Activated CD8-positive, alpha-beta memory T cell treated with anti-CD3 and anti-CD28 coated beads for 24 hours (primary cell): ENCODE data around the gene PDE1C.

Source experiments
- DNase-seq: peaks from one replicate; pipeline ENCODE4 v3.0.0-alpha.2; 2020

Gene PDE1C

GRCh38 chr7:32074787-32075585 lies 4.8 kb upstream of the PDE1C start:
- DNase-seq: no peak

GRCh38 chr7:32073533-32073932 lies 3.3 kb upstream of the PDE1C start:
- DNase-seq: no peak

- DNase-seq: no peak
Measured at GRCh38 chr7:32072397-32072796, 2.2 kb upstream of the PDE1C start.

GRCh38 chr7:32071466-32072091 lies 1.4 kb upstream of the PDE1C start:
- no peak for DNase-seq

- no peak for DNase-seq
Measured at GRCh38 chr7:32070051-32070405, 179 bp downstream of the PDE1C start.

GRCh38 chr7:32069116-32069650 lies 1.0 kb downstream of the PDE1C start:
- no peak for DNase-seq

GRCh38 chr7:32068411-32069101 lies 1.7 kb downstream of the PDE1C start:
- no peak for DNase-seq

- no peak for DNase-seq
Measured at GRCh38 chr7:32066441-32066840, 3.8 kb downstream of the PDE1C start.

GRCh38 chr7:32063614-32064013 lies 6.6 kb downstream of the PDE1C start:
- no peak for DNase-seq

GRCh38 chr7:32062150-32062549 lies 8.1 kb downstream of the PDE1C start:
- DNase-seq: no peak

GRCh38 chr7:32061346-32061745 lies 8.9 kb downstream of the PDE1C start:
- no peak for DNase-seq

GRCh38 chr7:32059289-32060011 lies 10.8 kb downstream of the PDE1C start:
- no peak for DNase-seq

GRCh38 chr7:32058002-32058401 lies 12.2 kb downstream of the PDE1C start:
- no peak for DNase-seq

- DNase-seq: no peak
Measured at GRCh38 chr7:32056767-32057166, 13.4 kb downstream of the PDE1C start.

- no peak for DNase-seq
Measured at GRCh38 chr7:32053204-32053603, 17.0 kb downstream of the PDE1C start.

GRCh38 chr7:32051128-32051527 lies 19.1 kb downstream of the PDE1C start:
- DNase-seq: no peak

GRCh38 chr7:32049599-32049998 lies 20.6 kb downstream of the PDE1C start:
- DNase-seq: no peak

- no peak for DNase-seq
Measured at GRCh38 chr7:32048970-32049491, 21.2 kb downstream of the PDE1C start.

GRCh38 chr7:32047801-32048200 lies 22.4 kb downstream of the PDE1C start:
- DNase-seq: no peak

- no peak for DNase-seq
Measured at GRCh38 chr7:32047075-32047474, 23.1 kb downstream of the PDE1C start.

GRCh38 chr7:32045228-32045627 lies 25.0 kb downstream of the PDE1C start:
- no peak for DNase-seq

GRCh38 chr7:32044739-32045138 lies 25.5 kb downstream of the PDE1C start:
- no peak for DNase-seq

GRCh38 chr7:32043688-32044087 lies 26.5 kb downstream of the PDE1C start:
- no peak for DNase-seq
